ENCODE results near the gene RAB11FIP3.

RAB11FIP3 gene

GRCh38 chr16:556474-557173, 131.2 kb downstream of the RAB11FIP3 start:
- no peak for DNase-seq

GRCh38 chr16:557463-558297, 132.2 kb downstream of the RAB11FIP3 start:
- no peak for DNase-seq

- no peak for DNase-seq
Observed at GRCh38 chr16:558298-559020, 133.0 kb downstream of the RAB11FIP3 start.

- DNase-seq, result no peak
Observed at GRCh38 chr16:559021-559380, 133.6 kb downstream of the RAB11FIP3 start.

- no peak for DNase-seq
Observed at GRCh38 chr16:559411-560203, 134.2 kb downstream of the RAB11FIP3 start.

GRCh38 chr16:560204-560700, 134.8 kb downstream of the RAB11FIP3 start, which contains the start of gene PRR35:
Gene PRR35 (plus strand): TSS chr16:560394. CDS start chr16:563295, 2,901 bp downstream.
- no peak for DNase-seq

- no peak for DNase-seq
Observed at GRCh38 chr16:560701-561412, 135.4 kb downstream of the RAB11FIP3 start.

- DNase-seq, result no peak
Observed at GRCh38 chr16:561413-561794, 136.0 kb downstream of the RAB11FIP3 start.

GRCh38 chr16:561957-562938, 136.8 kb downstream of the RAB11FIP3 start:
- no peak for DNase-seq

- DNase-seq, result no peak
Observed at GRCh38 chr16:563072-563644, 137.7 kb downstream of the RAB11FIP3 start.

- no peak for DNase-seq
Observed at GRCh38 chr16:564690-565418, 139.4 kb downstream of the RAB11FIP3 start.

GRCh38 chr16:565419-566330, 140.2 kb downstream of the RAB11FIP3 start:
- DNase-seq, result no peak

- peak; percentile 61 to 70 for DNase-seq
Observed at GRCh38 chr16:566475-567372, 141.3 kb downstream of the RAB11FIP3 start, which contains the start of gene NHLRC4. Gene NHLRC4 (plus strand): TSS chr16:567005. CDS start chr16:568048, 1,043 bp downstream.

GRCh38 chr16:567373-568256, 142.2 kb downstream of the RAB11FIP3 start:
- DNase-seq, result no peak

- DNase-seq, result no peak
Observed at GRCh38 chr16:568401-569258, 143.2 kb downstream of the RAB11FIP3 start.
